Measurements from ENCODE around the gene MCCC2. TPM values are rescaled to one million over a fixed set of nuclear protein-coding genes. Genes with fewer than 3 reads are reported as not detected.
A peak's percentile ranks its signal among the peaks of the same experiment; 100 is the strongest.

MCCC2 gene
- total and polyA plus RNA-seq, 7 experiments from 2014 or later, result 21.5 to 41.0 (median 24.1) TPM

DNA sequence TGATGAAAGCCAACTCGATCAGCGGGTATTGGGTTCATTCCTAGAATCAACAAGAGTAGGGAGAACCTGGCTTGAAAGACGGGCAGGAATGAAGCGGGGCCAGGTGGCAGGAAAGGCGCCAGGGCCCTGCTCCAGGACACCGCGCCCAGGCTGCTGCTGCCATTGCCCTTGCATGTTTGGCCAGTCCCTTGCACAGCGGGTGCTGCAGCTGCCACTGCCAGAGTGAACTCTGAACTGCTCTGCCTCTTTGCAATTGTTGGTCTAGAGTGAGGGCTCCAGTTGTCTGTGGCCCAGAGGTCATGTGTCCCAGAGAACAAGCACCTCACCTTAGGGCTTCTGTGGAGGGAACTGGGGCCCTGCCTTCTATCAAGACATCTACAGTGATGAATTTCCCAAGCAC lies 107.9 kb downstream of the MCCC2 start:
- Histone ChIP-seq H3K27ac (ENCODE audit: low read depth, low read length) (no peak overlapping the region), H3K27me3 (ENCODE audit: control insufficient read depth in 2 of 2, insufficient read depth in 2 of 2, low read length in 2 of 2) (no peaks in the 10 kb centered on the region), H3K9me3 (ENCODE audit: control insufficient read depth in 2 of 3, low read length in 3 of 3) (no peaks in the 10 kb centered on the region), H3K4me1 (ENCODE audit: control insufficient read depth in 2 of 2, insufficient read depth in 2 of 2, low read length in 2 of 2) (no peaks in the 10 kb centered on the region), H3K4me3 (ENCODE audit: low read length) (no peak overlapping the region), H3K36me3 (ENCODE audit: control insufficient read depth in 2 of 3, insufficient read depth in 3 of 3, low read length in 3 of 3) (no peaks in the 10 kb centered on the region)
- peaks cover 4 to 12% (median 7%) of the 10 kb centered on the region in 7 donors for H3K4me1 Mint-ChIP-seq
- no peak for DNase-seq
- peaks cover 0 to 20% (median 4%) of the 10 kb centered on the region in 11 donors for H3K9me3 Mint-ChIP-seq
- no peak overlapping the region for H3K4me3 Mint-ChIP-seq
- ChIA-PET POLR2A (no interaction called here), CTCF (no interaction called here)
- peaks cover 0 to 5% (median 2%) of the 10 kb centered on the region in 5 donors for H3K36me3 Mint-ChIP-seq
- H3K27me3 Mint-ChIP-seq, result peaks cover 0 to 20% (median 18%) of the 10 kb centered on the region in 5 donors
- no peak for ATAC-seq
- intact Hi-C loops (cut with micrococcal nuclease), result no loop called here
- H3K27ac Mint-ChIP-seq, result no peak overlapping the region

GRCh38 chr5:71695595-71695994 lies 108.5 kb downstream of the MCCC2 start:
- ATAC-seq (no peak), DNase-seq (no peak)
- Histone ChIP-seq H3K4me3 (ENCODE audit: low read length) (no peak overlapping the region), H3K27ac (ENCODE audit: low read depth, low read length) (no peak overlapping the region), H3K9me3 (ENCODE audit: control insufficient read depth in 2 of 3, low read length in 3 of 3) (no peaks in the 10 kb centered on the region), H3K36me3 (ENCODE audit: control insufficient read depth in 2 of 3, insufficient read depth in 3 of 3, low read length in 3 of 3) (no peaks in the 10 kb centered on the region), H3K27me3 (ENCODE audit: control insufficient read depth in 2 of 2, insufficient read depth in 2 of 2, low read length in 2 of 2) (no peaks in the 10 kb centered on the region), H3K4me1 (ENCODE audit: control insufficient read depth in 2 of 2, insufficient read depth in 2 of 2, low read length in 2 of 2) (no peaks in the 10 kb centered on the region)
- Mint-ChIP-seq H3K36me3 (peaks cover 0 to 5% (median 2%) of the 10 kb centered on the region in 5 donors), H3K4me1 (peaks cover 4 to 12% (median 7%) of the 10 kb centered on the region in 7 donors), H3K27me3 (peaks cover 0 to 21% (median 18%) of the 10 kb centered on the region in 5 donors), H3K27ac (no peak overlapping the region), H3K9me3 (peaks cover 0 to 20% (median 4%) of the 10 kb centered on the region in 11 donors), H3K4me3 (no peak overlapping the region)
- POLR2A ChIA-PET, result no interaction called here
- intact Hi-C loops (cut with micrococcal nuclease), result no loop called here
- CTCF ChIA-PET, result no interaction called here

GRCh38 chr5:71697967-71698366 lies 110.8 kb downstream of the MCCC2 start:
- ATAC-seq (no peak), DNase-seq (no peak)
- H3K27ac ChIP-seq (ENCODE audit: low read depth, low read length), result no peak overlapping the region
- Mint-ChIP-seq H3K27ac (no peak overlapping the region), H3K4me3 (peak overlapping the region in 6 of 10 donors; percentile 4 to 66 (median 42)), H3K9me3 (peaks cover 0 to 20% (median 4%) of the 10 kb centered on the region in 11 donors), H3K36me3 (peaks cover 0 to 5% (median 2%) of the 10 kb centered on the region in 5 donors), H3K4me1 (peaks cover 4 to 12% (median 7%) of the 10 kb centered on the region in 7 donors), H3K27me3 (peaks cover 13 to 22% (median 19%) of the 10 kb centered on the region in 5 donors)
- intact Hi-C loops (cut with micrococcal nuclease), result no loop called here
- no peaks in the 10 kb centered on the region for H3K36me3 ChIP-seq (ENCODE audit: control insufficient read depth in 2 of 3, insufficient read depth in 3 of 3, low read length in 3 of 3)
- no peaks in the 10 kb centered on the region for H3K9me3 ChIP-seq (ENCODE audit: control insufficient read depth in 2 of 3, low read length in 3 of 3)
- CTCF ChIA-PET, result no interaction called here
- POLR2A ChIA-PET, result no interaction called here
- H3K4me3 ChIP-seq (ENCODE audit: low read length), result peak overlapping the region; percentile 20
- no peaks in the 10 kb centered on the region for H3K27me3 ChIP-seq (ENCODE audit: control insufficient read depth in 2 of 2, insufficient read depth in 2 of 2, low read length in 2 of 2)
- no peaks in the 10 kb centered on the region for H3K4me1 ChIP-seq (ENCODE audit: control insufficient read depth in 2 of 2, insufficient read depth in 2 of 2, low read length in 2 of 2)

- Histone ChIP-seq H3K27me3 (ENCODE audit: control insufficient read depth in 2 of 2, insufficient read depth in 2 of 2, low read length in 2 of 2) (no peaks in the 10 kb centered on the region), H3K36me3 (ENCODE audit: control insufficient read depth in 2 of 3, insufficient read depth in 3 of 3, low read length in 3 of 3) (no peaks in the 10 kb centered on the region), H3K9me3 (ENCODE audit: control insufficient read depth in 2 of 3, low read length in 3 of 3) (no peaks in the 10 kb centered on the region), H3K4me3 (ENCODE audit: low read length) (no peak overlapping the region), H3K27ac (ENCODE audit: low read depth, low read length) (no peak overlapping the region), H3K4me1 (ENCODE audit: control insufficient read depth in 2 of 2, insufficient read depth in 2 of 2, low read length in 2 of 2) (no peaks in the 10 kb centered on the region)
- peaks cover 4 to 12% (median 7%) of the 10 kb centered on the region in 7 donors for H3K4me1 Mint-ChIP-seq
- CTCF ChIA-PET, result no interaction called here
- intact Hi-C loops (cut with micrococcal nuclease), result no loop called here
- peaks cover 0 to 20% (median 4%) of the 10 kb centered on the region in 11 donors for H3K9me3 Mint-ChIP-seq
- POLR2A ChIA-PET, result no interaction called here
- DNase-seq (no peak), ATAC-seq (no peak)
- H3K4me3 Mint-ChIP-seq, result peak overlapping the region in 1 of 10 donors; percentile 33
- H3K36me3 Mint-ChIP-seq, result peaks cover 0 to 5% (median 2%) of the 10 kb centered on the region in 5 donors
- H3K27ac Mint-ChIP-seq, result no peak overlapping the region
- peaks cover 12 to 20% (median 18%) of the 10 kb centered on the region in 5 donors for H3K27me3 Mint-ChIP-seq
These were observed 112.1 kb downstream of the MCCC2 start for GRCh38 chr5:71699233-71699632.

DNA sequence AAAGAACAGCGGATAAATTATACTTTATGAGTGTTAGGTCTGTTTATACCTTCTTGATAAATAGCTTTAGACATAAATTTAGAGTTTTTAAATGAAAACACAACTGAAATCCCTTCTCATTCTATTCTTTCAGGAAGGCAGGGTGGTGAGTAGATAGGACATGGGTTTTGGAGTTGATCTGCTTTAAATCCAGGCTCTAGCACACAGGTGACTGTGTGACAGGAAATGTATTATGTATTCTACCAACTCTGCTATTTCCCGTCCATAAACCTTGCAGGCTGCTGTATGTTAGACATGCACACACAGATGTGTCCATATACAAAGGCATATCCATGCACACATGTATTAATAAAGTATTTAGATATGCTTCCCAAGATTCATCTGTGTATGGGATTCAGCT lies 112.6 kb downstream of the MCCC2 start:
- Histone ChIP-seq H3K4me3 (ENCODE audit: low read length) (no peak overlapping the region), H3K9me3 (ENCODE audit: control insufficient read depth in 2 of 3, low read length in 3 of 3) (no peaks in the 10 kb centered on the region), H3K4me1 (ENCODE audit: control insufficient read depth in 2 of 2, insufficient read depth in 2 of 2, low read length in 2 of 2) (no peaks in the 10 kb centered on the region), H3K27me3 (ENCODE audit: control insufficient read depth in 2 of 2, insufficient read depth in 2 of 2, low read length in 2 of 2) (no peaks in the 10 kb centered on the region), H3K36me3 (ENCODE audit: control insufficient read depth in 2 of 3, insufficient read depth in 3 of 3, low read length in 3 of 3) (no peaks in the 10 kb centered on the region), H3K27ac (ENCODE audit: low read depth, low read length) (no peak overlapping the region)
- intact Hi-C loops (cut with micrococcal nuclease), result no loop called here
- ChIA-PET CTCF (no interaction called here), POLR2A (no interaction called here)
- Mint-ChIP-seq H3K27ac (no peak overlapping the region), H3K4me3 (no peak overlapping the region), H3K4me1 (peaks cover 4 to 12% (median 6%) of the 10 kb centered on the region in 7 donors), H3K9me3 (peaks cover 0 to 20% (median 4%) of the 10 kb centered on the region in 11 donors), H3K36me3 (peaks cover 0 to 5% (median 2%) of the 10 kb centered on the region in 5 donors), H3K27me3 (peaks cover 10 to 19% (median 16%) of the 10 kb centered on the region in 5 donors)
- no peak for DNase-seq
- ATAC-seq, result no peak

- ChIA-PET POLR2A (interaction anchor here (0.6 kb wide), 1 partner anchor 10 kb away, joined by 3 read pairs; no protein-coding TSS in a partner anchor), CTCF (no interaction called here)
- Mint-ChIP-seq H3K27ac (no peak overlapping the region), H3K4me1 (peaks cover 4 to 12% (median 6%) of the 10 kb centered on the region in 7 donors), H3K27me3 (peaks cover 9 to 20% (median 16%) of the 10 kb centered on the region in 5 donors), H3K36me3 (peaks cover 0 to 5% (median 2%) of the 10 kb centered on the region in 5 donors), H3K4me3 (no peak overlapping the region), H3K9me3 (peaks cover 0 to 20% (median 4%) of the 10 kb centered on the region in 11 donors)
- Histone ChIP-seq H3K27me3 (ENCODE audit: control insufficient read depth in 2 of 2, insufficient read depth in 2 of 2, low read length in 2 of 2) (no peaks in the 10 kb centered on the region), H3K36me3 (ENCODE audit: control insufficient read depth in 2 of 3, insufficient read depth in 3 of 3, low read length in 3 of 3) (no peaks in the 10 kb centered on the region), H3K9me3 (ENCODE audit: control insufficient read depth in 2 of 3, low read length in 3 of 3) (no peaks in the 10 kb centered on the region), H3K27ac (ENCODE audit: low read depth, low read length) (no peak overlapping the region), H3K4me3 (ENCODE audit: low read length) (no peak overlapping the region), H3K4me1 (ENCODE audit: control insufficient read depth in 2 of 2, insufficient read depth in 2 of 2, low read length in 2 of 2) (no peaks in the 10 kb centered on the region)
- intact Hi-C loops (cut with micrococcal nuclease), result no loop called here
- no peak for DNase-seq
- ATAC-seq, result no peak
These were observed 113.7 kb downstream of the MCCC2 start for GRCh38 chr5:71700803-71701202.

DNA sequence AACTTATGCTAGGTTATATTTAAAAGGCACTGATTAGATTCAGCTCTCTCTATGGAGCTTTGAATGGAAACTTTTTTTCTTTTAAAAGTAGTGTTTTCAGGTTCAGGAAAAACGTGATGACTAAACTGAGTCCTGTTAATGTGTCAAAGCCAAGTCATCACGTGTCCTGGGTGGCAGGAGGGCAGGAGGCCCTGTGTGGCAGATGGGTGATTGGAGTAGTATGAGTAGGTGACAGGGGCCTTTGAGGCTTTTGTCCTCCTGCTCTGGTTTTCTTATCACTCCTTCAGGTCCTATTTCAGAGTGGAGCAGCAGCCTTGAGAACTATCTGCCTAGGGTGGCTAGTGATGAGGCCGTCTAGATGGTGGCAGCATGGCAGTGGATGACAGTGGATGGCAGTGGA lies 114.3 kb downstream of the MCCC2 start:
- Mint-ChIP-seq H3K4me3 (no peak overlapping the region), H3K9me3 (peaks cover 0 to 18% (median 4%) of the 10 kb centered on the region in 11 donors), H3K36me3 (peaks cover 0 to 5% (median 2%) of the 10 kb centered on the region in 5 donors), H3K27ac (no peak overlapping the region), H3K4me1 (peaks cover 4 to 12% (median 6%) of the 10 kb centered on the region in 7 donors), H3K27me3 (peaks cover 10 to 21% (median 13%) of the 10 kb centered on the region in 5 donors)
- ATAC-seq (no peak), DNase-seq (no peak)
- Histone ChIP-seq H3K9me3 (ENCODE audit: control insufficient read depth in 2 of 3, low read length in 3 of 3) (no peaks in the 10 kb centered on the region), H3K27me3 (ENCODE audit: control insufficient read depth in 2 of 2, insufficient read depth in 2 of 2, low read length in 2 of 2) (no peaks in the 10 kb centered on the region), H3K36me3 (ENCODE audit: control insufficient read depth in 2 of 3, insufficient read depth in 3 of 3, low read length in 3 of 3) (no peaks in the 10 kb centered on the region), H3K4me1 (ENCODE audit: control insufficient read depth in 2 of 2, insufficient read depth in 2 of 2, low read length in 2 of 2) (no peaks in the 10 kb centered on the region), H3K4me3 (ENCODE audit: low read length) (no peak overlapping the region), H3K27ac (ENCODE audit: low read depth, low read length) (no peak overlapping the region)
- CTCF ChIA-PET, result no interaction called here
- POLR2A ChIA-PET, result no interaction called here
- intact Hi-C loops (cut with micrococcal nuclease), result no loop called here

Data from naive thymus-derived CD4-positive, alpha-beta T cell (primary cell).